ENCODE data around the gene CCDC71L.
"Not testable (repeated sequence)": the region's sequence is repeated elsewhere in the genome, so short reads cannot be mapped to it uniquely, and the experiment has no call there.

GRCh38 chr7:106671930-106672329 lies 11.0 kb upstream of the CCDC71L start:
- not testable (repeated sequence) for TF ChIP-seq CTCF (conservative IDR thresholded peaks at IDR 0.05; ENCODE audit: low read depth, low read length); EZH2 (IDR thresholded peaks at IDR 0.05; ENCODE audit: borderline replicate concordance, low read depth, low read length, poor library complexity, severe bottlenecking)

Measured in A673 (cell line).